T-helper 1 cell (primary cell): ENCODE data around the gene EYS.
"Not testable (repeated sequence)": the region's sequence is repeated elsewhere in the genome, so short reads cannot be mapped to it uniquely, and the experiment has no call there.

Experiments
- DNase-seq, 5 donors: peaks; one replicate each; pipeline ENCODE4 v3.0.0-alpha.2; 2012 to 2020

Gene EYS

GRCh38 chr6:63862486-63863198 is 1844.4 kb downstream of the EYS start:
- no peak for DNase-seq

- no peak for DNase-seq
These were observed 1847.5 kb downstream of the EYS start for GRCh38 chr6:63859528-63859927.

DNA sequence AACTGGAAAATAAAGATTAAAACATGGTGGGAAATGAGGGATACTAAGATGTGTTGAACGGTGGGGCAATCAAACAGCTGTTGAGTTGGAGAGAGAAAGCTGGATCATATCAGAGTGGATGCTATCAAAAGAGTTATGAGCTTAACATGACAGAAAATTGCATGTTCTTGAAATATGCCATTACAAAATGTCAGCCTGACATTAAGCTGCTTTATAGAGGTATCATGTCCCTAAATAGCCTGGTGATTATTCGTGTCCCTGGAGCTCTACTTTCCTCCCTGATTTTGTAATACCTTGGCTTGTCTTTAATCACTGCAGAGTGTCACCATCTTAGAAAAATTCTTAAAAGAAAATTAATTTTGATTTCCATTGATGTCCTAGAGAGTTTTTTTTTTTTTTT is 1848.3 kb downstream of the EYS start:
- no peak for DNase-seq

DNA sequence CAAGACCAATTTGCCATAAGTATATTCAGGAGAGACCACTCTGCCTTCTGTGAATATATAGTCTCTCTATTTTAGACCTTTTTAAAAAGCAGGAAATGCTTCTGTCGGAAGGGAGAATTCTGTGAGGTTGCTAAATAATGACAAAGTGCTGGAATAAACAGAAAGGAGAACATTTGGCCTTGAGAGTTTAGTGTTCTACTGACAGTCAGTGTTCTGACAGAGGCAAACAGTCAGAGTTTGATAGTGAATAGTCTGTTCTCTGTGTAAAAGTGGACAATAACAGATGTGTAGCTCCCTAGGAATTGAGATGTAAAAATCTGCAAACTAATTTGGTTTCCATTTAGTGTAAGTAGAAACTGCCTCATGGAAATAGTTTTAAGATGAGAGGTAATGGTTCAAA is 1850.8 kb downstream of the EYS start:
- DNase-seq: no peak

DNA sequence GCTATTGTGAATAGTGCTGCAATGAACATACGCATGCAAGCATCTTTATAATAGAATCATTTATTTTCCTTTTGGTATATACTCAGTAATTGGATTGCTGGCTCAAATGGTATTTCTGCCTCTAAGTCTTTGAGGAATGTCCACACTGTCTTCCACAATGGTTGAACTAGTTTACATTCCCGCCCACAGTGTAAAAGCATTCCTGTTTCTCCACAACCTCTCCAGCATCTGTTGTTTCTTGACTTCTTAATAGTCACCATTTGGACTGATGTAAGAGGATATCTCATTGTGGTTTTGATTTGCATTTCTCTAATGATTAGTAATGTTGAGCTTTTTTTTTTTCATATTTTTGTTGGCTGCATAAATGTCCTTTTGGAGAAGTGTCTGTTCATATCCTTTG is 1862.7 kb downstream of the EYS start:
- DNase-seq: no peak

DNA sequence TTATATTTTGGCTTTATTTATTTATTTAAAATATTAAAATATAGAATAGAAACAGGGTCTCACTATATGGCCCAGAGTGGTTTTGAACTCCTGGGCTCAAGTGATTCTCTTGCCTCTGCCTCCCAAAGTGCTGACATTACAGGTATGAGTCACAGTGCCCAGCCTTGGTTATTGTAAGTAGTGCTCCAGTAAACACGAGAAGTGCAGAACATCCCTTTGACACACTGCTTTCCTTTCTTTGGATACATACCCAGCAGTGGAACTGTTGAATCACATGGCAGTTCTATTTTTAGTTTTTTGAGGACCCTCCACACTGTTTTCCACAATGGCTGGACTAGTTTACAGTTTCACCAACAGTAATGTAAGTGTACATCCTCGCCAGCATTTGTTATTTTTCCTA is 1867.5 kb downstream of the EYS start:
- no peak for DNase-seq

- not testable (repeated sequence) for DNase-seq
These were observed 1878.3 kb downstream of the EYS start for GRCh38 chr6:63828678-63829077.

DNA sequence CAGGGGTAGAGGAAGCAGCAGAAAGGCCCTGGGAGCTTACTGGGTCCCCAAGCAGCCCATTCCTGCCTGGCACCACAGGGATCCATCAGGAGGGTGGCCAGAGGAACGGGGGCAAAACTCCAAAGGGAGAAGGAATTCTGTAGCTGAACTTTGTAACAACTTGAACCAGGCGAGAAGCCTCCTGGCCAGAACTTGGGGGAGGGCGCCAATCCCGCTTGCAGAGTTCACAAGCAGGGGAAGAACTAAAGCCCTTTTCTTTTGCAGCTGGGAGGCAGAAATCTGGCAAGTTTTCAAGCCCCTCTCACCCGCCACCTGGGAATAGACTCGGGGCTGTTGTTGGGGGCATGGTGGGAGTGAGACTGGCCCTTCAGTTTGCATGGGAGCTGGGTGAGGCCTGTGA is 1882.3 kb downstream of the EYS start:
- DNase-seq: no peak

GRCh38 chr6:63821442-63821841 is 1885.6 kb downstream of the EYS start:
- DNase-seq: no peak

GRCh38 chr6:63819831-63820230 is 1887.2 kb downstream of the EYS start:
- DNase-seq: no peak

GRCh38 chr6:63817492-63818050 is 1889.5 kb downstream of the EYS start:
- no peak for DNase-seq

DNA sequence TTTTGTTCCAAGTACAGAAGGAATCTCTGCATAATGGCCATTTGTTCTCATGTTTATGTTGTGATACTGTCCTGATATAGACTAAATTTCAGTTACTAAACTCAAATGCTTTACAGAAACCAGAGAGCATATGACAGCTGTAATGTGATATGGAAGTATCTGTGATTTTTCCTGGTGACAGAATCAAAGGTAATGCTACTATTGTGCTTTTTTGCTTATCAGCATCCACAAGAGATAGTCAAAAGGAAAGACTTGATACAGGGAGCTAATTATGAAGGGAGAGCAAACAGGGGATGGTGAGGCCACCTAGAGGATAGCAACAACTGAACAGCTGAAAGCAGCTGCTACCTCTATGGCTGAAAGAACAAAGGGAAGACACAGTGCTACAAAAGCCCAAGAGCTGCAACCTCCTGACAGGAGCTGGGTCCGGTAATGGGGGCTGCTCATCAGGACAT is 1890.0 kb downstream of the EYS start:
- DNase-seq: no peak

DNA sequence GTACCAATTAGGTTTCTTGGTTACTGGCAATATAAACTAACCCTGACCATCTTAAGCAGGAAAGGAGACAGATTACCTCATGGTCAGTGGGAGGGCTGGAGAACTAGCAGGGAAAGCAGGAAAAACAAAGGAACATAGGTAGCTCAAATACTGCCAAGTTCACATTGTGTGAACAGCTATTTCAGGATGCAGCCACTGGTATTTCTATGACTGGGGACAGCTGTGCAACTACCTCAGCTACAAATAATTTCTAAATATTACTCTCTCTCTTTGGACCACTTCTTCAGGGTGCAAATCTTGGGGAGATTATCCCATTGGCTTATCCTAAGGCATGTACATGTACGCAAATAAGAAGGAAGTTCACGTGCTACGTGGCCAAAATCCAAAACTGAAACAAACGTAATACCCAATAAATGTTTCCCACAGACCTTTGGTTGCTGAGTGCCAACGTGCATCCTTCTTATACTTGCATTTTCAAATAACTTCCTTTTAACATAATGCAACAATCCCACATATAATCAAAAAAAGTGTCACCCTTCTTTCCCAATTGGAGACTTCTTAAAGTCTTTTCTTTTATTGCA is 1890.5 kb downstream of the EYS start:
- no peak for DNase-seq

DNA sequence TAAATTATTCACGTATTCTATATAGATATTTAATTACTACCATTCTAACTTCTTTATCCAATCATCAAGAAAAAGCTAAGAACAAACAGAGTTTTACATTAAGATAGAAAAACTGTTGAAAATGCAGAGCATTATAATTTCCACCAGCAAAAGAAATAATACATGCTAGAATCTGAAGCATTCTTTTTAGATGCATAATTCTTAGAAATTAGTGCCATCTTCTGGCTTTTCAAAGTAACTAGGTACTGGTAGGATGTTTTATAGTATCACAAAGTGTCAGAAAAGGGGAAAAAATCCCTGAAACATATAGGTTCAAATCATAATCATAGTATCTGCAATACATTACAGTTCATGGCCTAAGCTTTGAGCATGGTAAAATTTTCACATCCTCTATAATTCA is 1892.6 kb downstream of the EYS start:
- no peak for DNase-seq

GRCh38 chr6:63813566-63814120 is 1893.4 kb downstream of the EYS start:
- DNase-seq: no peak

- DNase-seq: no peak
These were observed 1898.5 kb downstream of the EYS start for GRCh38 chr6:63808576-63808975.

DNA sequence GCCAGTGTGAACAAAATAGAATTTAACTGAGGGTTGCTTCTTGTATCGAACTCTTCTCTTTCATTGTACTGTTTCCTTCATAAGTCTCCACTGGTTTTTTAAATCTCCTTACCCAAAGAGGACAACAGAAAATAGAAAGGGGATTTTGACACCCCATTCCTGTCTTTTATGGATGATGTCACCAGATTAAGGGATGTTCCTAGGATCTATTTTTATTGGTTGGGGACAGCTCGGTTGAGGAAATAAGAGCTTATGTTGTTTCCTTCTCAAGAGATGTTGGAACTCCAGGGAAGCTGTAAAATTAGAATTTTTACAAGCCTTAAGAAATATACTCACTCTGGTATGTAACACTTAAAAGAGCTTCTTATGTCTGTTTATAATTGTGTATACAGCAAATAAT is 1900.0 kb downstream of the EYS start:
- no peak for DNase-seq

- DNase-seq: no peak
These were observed 1900.5 kb downstream of the EYS start for GRCh38 chr6:63806573-63806913.

- DNase-seq: no peak
These were observed 1901.0 kb downstream of the EYS start for GRCh38 chr6:63805808-63806572.

- no peak for DNase-seq
These were observed 1901.7 kb downstream of the EYS start for GRCh38 chr6:63805345-63805744.

DNA sequence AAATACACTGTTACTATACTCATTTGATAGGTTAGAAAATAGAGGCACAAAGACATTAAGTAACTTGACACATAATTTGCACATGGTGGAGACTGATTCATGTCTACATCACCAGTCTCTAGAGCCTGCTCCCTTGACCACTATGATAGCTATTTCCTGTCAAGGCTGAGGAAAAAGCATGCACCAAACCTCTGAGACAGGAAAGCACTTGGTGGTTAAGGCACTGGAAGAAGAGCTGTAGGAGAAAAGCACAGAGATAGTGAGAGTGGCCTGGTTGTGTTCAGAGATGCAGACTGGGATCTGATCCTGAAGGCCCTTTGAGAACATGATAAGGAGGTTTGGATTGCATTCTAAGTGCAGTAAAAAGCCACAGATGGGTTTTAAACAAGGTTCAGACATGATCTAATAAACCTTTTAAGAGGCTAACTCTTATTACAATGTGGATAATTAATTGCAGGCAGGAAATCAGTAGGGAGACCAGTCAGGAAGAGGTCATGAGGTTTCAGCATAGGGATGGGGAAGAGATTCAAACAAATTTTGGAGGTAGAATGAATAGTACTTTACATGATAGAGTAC is 1902.6 kb downstream of the EYS start:
- DNase-seq: no peak

DNA sequence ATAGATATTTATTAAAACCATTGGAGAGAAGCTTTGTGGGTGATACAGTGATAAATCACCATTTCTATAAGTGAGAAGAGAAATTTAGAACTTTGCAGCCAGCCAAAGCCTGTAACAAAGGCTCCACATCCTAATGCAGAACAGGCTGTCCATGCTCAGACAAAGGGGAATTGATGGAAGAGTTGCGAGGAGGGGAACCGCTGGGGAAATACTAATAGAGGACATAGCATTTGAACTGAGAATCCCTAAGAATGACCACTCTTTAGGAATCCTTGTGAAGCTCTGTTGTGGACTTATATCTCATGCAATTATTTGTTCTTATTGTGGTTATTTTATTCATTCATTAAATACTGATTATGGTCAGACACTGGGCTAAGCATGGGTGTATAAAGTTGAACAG is 1903.7 kb downstream of the EYS start:
- no peak for DNase-seq

DNA sequence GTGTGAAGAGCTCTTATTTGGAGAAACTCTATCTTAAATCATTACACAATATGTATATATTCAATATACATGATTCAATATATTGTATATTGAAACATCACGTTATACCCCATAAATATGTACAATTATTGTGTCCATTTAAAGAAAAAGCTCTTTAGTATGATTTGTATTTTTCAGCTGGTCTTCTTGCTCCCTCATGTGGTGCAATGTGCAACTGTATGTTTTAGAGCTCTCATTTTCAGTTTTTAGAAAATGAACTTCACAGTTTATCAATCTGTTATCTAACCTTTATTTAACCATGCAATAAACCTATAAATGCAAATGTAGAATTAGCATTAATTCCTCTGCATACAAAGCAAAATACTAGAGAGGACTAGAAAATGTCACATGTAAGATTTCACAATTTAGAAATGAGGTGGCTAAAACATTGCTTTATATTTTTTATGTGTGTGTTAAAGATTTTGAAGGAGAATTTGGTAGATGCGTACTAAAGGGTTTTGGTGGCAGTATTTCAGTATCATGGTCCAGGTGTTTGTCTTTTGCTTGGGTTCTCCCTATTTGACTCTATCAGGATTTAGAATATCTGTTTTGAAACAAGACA is 1904.3 kb downstream of the EYS start:
- no peak for DNase-seq
